Transverse colon (tissue), 4 donors: ENCODE data around the gene WBP1L. TPM values are rescaled to one million over a fixed set of nuclear protein-coding genes. Genes with fewer than 3 reads are reported as not detected.

Experiments
- DNase-seq: peaks from one replicate; pipeline ENCODE4 v3.0.0-alpha.2; 2019
- H3K27ac ChIP-seq, 4 donors: fragments of 200-600 bp; sonication (generic); 2 replicates each; pipeline ENCODE4 v1.5.1; 2016 to 2018; ENCODE audit warnings: inconsistent platforms in 4 of 4
- H3K27me3 ChIP-seq: fragments of 200-600 bp; sonication (generic); 2 replicates; pipeline ENCODE4 v1.5.1; 2017; ENCODE audit warnings: inconsistent platforms
- H3K36me3 ChIP-seq, 4 donors: fragments of 200-600 bp; sonication (generic); 2 replicates each; pipeline ENCODE4 v1.5.1; 2017 to 2019; ENCODE audit warnings: inconsistent platforms in 4 of 4
- H3K4me1 ChIP-seq, 4 donors: fragments of 200-600 bp; sonication (generic); 2 replicates each; pipeline ENCODE4 v1.5.1; 2017 to 2020; ENCODE audit warnings: inconsistent platforms in 4 of 4
- H3K4me3 ChIP-seq, 4 donors: fragments of 200-600 bp; sonication (generic); 1 replicate in 1 of 4; 2 replicates in 3 of 4; pipeline versions ENCODE4 v1.5.1 to v1.6.1; 2017 to 2019; ENCODE audit warnings: inconsistent platforms in 4 of 4
- H3K9me3 ChIP-seq, 2 donors: fragments of 200-600 bp; sonication (generic); 2 replicates each; pipeline ENCODE4 v1.5.1; 2017 to 2019; ENCODE audit warnings: inconsistent platforms in 2 of 2
- EP300 ChIP-seq: sonication (generic); formaldehyde crosslinking; IDR thresholded peaks from one replicate; pipeline ENCODE4 v1.6.1; 2017; ENCODE audit warnings: antibody characterized with exemption, low read depth
- POLR2A ChIP-seq: fragments of 450-650 bp; IDR thresholded peaks from one replicate; pipeline ENCODE4 v1.6.1; 2016; ENCODE audit warnings: antibody characterized with exemption, mild to moderate bottlenecking, moderate library complexity
- POLR2AphosphoS5 ChIP-seq, 3 donors: sonication (generic); formaldehyde crosslinking; IDR thresholded peaks; one replicate each; pipeline ENCODE4 v1.6.1; 2016; ENCODE audit warnings: antibody characterized with exemption in 3 of 3
- WGBS, 2 donors: methylation state at CpG; one replicate each; pipeline ENCODE4 v1.1.5; 2018; ENCODE audit warnings: low coverage in 1 of 2; 5-methylcytosine and 5-hydroxymethylcytosine counted together
- in situ Hi-C, 4 donors: fragments of 200-750 bp; cut with MboI; loops; one replicate each; pipeline versions ENCODE4 v1.15.0 to v1.15.1; 2017; ENCODE audit warnings: low sequenced_read_pairs in 3 of 4, low pct_ligation_motif_present in 1 of 4, low pct_unique_long_range_greater_than_20kb in 1 of 4
- intact Hi-C: fragments of 100-400 bp; cut with DNase I; formaldehyde crosslinking; loops from one replicate; pipeline ENCODE4 v1.15.1; 2023; ENCODE audit warnings: low total_unique reads
- total RNA-seq, 4 donors: library from RNA; depleted of rRNA; stranded (reverse); fragments of >200 nt; gene quantifications; one replicate each; pipeline ENCODE4 v1.1.0, GENCODE V29; 2016
- TF ChIP-seq, protein P1 (sequence below), 5 experiments: fragments of 200-600 bp in 3 of 5; fragments of 450-650 bp in 2 of 5; sonication (generic) in 3 of 5; IDR thresholded peaks; 1 replicate in 2 of 5; 2 replicates in 3 of 5; pipeline ENCODE4 v1.5.1; 2016 to 2017; ENCODE audit warnings: antibody characterized with exemption in 5 of 5, inconsistent platforms in 3 of 5, mild to moderate bottlenecking in 2 of 5, moderate library complexity in 1 of 5

WBP1L gene
- total RNA-seq, 4 donors from 2014 or later = 68.9 to 168 (median 129) TPM

DNA sequence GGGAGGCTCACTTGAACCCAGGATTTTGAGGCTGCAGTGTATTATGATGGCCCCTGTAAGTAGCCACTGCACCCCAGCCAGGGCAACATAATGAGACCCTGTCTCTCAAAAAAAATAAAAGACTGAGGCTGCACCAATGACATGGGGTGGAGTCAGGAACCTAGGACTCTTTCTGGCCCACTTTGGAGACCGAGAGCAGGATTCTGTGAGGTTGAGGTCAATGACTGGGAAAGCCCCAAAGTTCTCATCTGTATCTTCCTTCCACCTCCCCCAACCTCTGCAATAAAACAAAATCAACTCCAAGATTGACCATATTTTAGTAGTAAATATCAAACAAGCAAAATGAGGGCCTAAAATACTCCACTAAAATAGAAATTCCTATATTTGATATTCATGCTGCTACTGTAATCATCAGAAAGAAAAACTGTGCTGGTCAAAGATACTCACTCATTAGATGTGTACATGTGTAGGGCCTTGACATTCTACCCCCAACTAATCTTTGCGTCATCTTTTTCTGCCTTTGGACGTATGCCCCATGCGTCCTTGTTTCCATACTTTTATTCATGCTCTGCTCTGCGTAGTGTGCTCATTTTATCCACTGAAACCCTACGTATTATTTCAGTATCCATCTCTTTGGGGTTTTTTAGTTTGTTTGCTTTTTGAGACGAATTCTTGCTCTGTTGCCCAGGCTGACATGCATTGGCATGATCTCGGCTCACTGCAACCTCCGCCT, 23.8 kb downstream of the WBP1L start:
- H3K4me3 ChIP-seq = no peak overlapping the region
- intact Hi-C loops (no loop called here), in situ Hi-C loops (no loop called here)
- WGBS, 2 donors = 86 to 97% methylated on average over 8 to 9 of the region's 9 CpGs
- H3K27ac ChIP-seq = no peak overlapping the region
- DNase-seq = no peak
- H3K27me3 ChIP-seq = no peaks in the 10 kb centered on the region
- H3K4me1 ChIP-seq = peaks cover 4 to 29% (median 11%) of the 10 kb centered on the region in 4 donors
- no peaks in the 10 kb centered on the region for H3K36me3 ChIP-seq
- TF ChIP-seq, protein P1, sequence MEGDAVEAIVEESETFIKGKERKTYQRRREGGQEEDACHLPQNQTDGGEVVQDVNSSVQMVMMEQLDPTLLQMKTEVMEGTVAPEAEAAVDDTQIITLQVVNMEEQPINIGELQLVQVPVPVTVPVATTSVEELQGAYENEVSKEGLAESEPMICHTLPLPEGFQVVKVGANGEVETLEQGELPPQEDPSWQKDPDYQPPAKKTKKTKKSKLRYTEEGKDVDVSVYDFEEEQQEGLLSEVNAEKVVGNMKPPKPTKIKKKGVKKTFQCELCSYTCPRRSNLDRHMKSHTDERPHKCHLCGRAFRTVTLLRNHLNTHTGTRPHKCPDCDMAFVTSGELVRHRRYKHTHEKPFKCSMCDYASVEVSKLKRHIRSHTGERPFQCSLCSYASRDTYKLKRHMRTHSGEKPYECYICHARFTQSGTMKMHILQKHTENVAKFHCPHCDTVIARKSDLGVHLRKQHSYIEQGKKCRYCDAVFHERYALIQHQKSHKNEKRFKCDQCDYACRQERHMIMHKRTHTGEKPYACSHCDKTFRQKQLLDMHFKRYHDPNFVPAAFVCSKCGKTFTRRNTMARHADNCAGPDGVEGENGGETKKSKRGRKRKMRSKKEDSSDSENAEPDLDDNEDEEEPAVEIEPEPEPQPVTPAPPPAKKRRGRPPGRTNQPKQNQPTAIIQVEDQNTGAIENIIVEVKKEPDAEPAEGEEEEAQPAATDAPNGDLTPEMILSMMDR (IDR thresholded peaks at IDR 0.05) = no peak
- no peak for TF ChIP-seq POLR2AphosphoS5 (IDR thresholded peaks at IDR 0.05)
- H3K9me3 ChIP-seq = no peaks in the 10 kb centered on the region

DNA sequence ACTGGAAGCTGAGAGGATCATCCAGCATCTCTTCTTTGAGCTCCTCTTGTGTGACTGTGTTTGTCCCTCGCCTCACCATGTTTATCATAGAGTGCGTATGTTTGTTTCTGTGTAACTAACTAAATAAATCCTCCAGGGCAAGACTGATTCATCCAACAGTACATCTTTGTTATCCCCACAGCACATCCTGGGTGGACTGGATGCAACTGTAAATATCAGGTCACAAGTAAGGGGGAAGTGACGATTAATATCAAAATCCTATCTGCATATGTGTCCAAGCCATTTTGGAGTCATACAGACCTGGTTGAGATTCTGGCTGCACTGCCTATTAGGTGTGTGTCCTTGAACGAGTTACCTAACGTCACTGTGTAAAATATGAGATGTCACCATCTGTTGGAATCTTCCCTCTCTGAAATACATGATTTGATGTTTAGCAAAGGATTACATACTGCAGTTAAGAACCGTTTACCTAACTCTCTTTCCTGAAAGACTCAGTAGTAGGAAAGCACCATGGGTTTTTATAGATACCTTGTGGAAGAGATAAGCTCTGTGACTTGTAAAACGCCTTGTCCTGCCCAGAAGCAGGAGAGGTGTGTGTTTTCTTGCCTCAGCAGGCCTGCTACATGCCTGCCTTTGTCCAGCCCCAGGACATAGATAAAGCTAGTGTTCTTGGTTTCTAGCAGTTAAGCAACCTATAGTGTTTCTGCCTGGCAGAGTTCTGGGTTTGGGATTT, 25.8 kb downstream of the WBP1L start:
- no peaks in the 10 kb centered on the region for H3K9me3 ChIP-seq
- no peak overlapping the region for H3K27ac ChIP-seq
- no peak for DNase-seq
- H3K27me3 ChIP-seq = no peaks in the 10 kb centered on the region
- H3K4me3 ChIP-seq = no peak overlapping the region
- peaks cover 11 to 42% (median 25%) of the 10 kb centered on the region in 4 donors for H3K4me1 ChIP-seq
- in situ Hi-C loops = no loop called here
- H3K36me3 ChIP-seq = no peaks in the 10 kb centered on the region
- intact Hi-C loops = no loop called here
- WGBS, 2 donors = 53 to 81% methylated on average over 3 to 7 of the region's 7 CpGs
- TF ChIP-seq POLR2A = no peak
- TF ChIP-seq, protein P1 (IDR thresholded peaks at IDR 0.05) = no peak
- TF ChIP-seq EP300 = no peak
- no peak for TF ChIP-seq POLR2AphosphoS5 (IDR thresholded peaks at IDR 0.05)

DNA sequence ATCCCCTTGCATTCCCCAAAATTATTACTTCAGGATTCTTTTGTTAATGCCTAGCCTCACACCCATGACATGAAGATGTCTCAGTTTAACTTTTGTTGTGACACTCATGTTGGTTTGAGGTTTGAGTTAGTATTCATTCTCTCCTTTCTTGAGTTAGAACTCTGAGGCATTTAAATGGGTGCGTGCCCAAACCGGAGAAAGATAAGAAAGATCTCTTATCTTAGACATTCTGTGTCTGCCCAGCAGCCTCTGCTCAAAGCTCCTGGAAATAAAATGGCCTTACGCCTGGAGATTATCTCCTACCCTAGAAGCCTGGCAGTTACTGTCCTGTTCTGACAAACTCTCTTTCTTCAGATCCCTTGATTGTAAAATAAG, 26.3 kb downstream of the WBP1L start:
- DNase-seq = no peak
- peaks cover 11 to 42% (median 25%) of the 10 kb centered on the region in 4 donors for H3K4me1 ChIP-seq
- WGBS, 2 donors = 81 to 95% methylated on average over 3 of the region's 3 CpGs
- in situ Hi-C loops (no loop called here), intact Hi-C loops (no loop called here)
- TF ChIP-seq EP300 (no peak), POLR2AphosphoS5 (IDR thresholded peaks at IDR 0.05) (no peak)
- H3K27ac ChIP-seq = no peak overlapping the region
- no peaks in the 10 kb centered on the region for H3K9me3 ChIP-seq
- no peaks in the 10 kb centered on the region for H3K36me3 ChIP-seq
- no peak overlapping the region for H3K4me3 ChIP-seq
- no peaks in the 10 kb centered on the region for H3K27me3 ChIP-seq

DNA sequence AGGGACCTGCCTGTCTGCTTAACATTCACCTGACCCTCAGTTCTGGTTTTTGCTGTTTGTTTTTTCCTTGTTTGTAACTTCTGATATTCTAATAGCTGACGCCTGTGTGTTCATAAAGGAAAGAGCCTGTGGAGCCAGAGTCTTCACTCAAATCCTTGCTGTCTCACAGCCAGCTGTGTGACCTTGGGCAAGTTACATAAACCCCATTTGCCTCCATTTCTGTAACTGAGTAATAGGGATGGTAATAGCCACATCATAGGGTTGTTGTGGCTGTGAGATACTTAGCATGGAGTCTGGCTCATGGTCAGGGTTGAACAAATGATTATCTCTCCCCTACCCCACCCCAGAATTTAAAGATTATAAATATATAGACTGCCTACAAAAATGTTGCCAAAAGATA, 27.0 kb downstream of the WBP1L start:
- Histone ChIP-seq H3K27me3 (no peaks in the 10 kb centered on the region), H3K9me3 (no peaks in the 10 kb centered on the region), H3K27ac (no peak overlapping the region), H3K4me1 (peaks cover 16 to 47% (median 24%) of the 10 kb centered on the region in 4 donors), H3K4me3 (no peak overlapping the region), H3K36me3 (no peaks in the 10 kb centered on the region)
- 71 to 100% methylated on average over 1 of the region's 1 CpG for WGBS, 2 donors
- TF ChIP-seq POLR2AphosphoS5 (IDR thresholded peaks at IDR 0.05) = no peak
- TF ChIP-seq POLR2A = no peak
- TF ChIP-seq, protein P1 (IDR thresholded peaks at IDR 0.05) = no peak
- TF ChIP-seq EP300 = no peak
- intact Hi-C loops = no loop called here
- in situ Hi-C loops = no loop called here
- DNase-seq = no peak
